GM21717 (cell line): Measurements from ENCODE around the gene SPON2.

ENCODE experiments used
- ATAC-seq: cut with Tn5 transposase; IDR thresholded peaks from one replicate; pipeline ENCODE4 v1.9.1; 2021; ENCODE audit warnings: mild to moderate bottlenecking, moderate library complexity; ENCODE audit not compliant: unreplicated experiment

SPON2 gene

GRCh38 chr4:1172228-1172851 lies at the start of gene SPON2:
Gene SPON2, minus strand, starts transcription at chr4:1172583.
- no peak for ATAC-seq

DNA sequence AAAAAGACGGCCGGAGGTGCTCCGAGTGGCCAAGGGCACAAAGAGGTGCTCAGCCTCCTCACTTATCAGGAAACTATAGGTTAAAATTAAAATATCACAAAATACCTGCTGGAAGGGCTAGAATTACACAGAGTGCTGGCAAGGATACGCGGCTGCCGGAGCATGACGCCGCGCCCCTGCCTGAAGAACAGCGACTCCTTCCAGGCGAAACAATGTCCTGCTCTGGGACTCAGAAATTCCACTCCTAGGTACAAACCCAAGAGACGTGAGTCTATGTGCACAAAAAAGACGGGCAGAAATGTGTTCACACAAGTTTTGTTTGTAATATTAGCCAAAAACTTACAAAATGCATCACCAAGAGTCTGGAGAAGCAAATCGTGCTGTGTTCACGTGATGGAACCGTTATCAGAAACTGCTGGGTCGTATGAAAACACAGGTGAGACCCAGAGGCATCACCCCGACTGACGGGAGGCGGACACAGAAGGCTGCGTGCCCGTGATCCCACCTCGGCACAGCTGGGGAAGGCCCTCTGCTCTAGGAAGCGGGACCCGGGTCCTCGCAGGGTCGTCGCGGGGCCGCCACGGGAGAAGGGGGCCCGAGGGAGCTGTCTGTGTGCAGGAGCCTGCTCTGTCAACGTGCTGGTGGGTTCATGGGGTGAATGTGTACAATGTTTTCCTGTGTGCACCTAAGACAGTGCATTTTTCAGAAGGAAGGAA lies 48.9 kb upstream of the SPON2 start:
- ATAC-seq, result no peak

- no peak for ATAC-seq
Measured at GRCh38 chr4:1220566-1220965, 48.2 kb upstream of the SPON2 start.

DNA sequence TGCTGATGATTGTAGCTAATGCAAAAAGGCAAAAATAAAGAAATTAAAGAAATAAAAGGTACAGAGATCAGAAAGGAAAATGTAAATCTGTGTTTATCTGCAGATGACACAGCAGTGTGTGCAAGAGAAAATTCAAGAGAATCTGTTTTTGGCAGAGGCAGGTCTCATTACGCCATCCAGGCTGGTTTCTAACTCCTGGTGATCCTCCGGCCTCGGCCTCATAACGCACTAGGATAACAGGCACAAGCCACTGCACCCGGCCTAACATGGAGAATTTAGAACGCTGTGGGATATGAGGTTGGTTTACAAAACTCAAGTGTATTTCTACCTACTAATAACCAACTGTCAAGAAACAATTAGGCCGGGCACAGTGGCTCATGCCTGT lies 47.2 kb upstream of the SPON2 start:
- ATAC-seq, result no peak

DNA sequence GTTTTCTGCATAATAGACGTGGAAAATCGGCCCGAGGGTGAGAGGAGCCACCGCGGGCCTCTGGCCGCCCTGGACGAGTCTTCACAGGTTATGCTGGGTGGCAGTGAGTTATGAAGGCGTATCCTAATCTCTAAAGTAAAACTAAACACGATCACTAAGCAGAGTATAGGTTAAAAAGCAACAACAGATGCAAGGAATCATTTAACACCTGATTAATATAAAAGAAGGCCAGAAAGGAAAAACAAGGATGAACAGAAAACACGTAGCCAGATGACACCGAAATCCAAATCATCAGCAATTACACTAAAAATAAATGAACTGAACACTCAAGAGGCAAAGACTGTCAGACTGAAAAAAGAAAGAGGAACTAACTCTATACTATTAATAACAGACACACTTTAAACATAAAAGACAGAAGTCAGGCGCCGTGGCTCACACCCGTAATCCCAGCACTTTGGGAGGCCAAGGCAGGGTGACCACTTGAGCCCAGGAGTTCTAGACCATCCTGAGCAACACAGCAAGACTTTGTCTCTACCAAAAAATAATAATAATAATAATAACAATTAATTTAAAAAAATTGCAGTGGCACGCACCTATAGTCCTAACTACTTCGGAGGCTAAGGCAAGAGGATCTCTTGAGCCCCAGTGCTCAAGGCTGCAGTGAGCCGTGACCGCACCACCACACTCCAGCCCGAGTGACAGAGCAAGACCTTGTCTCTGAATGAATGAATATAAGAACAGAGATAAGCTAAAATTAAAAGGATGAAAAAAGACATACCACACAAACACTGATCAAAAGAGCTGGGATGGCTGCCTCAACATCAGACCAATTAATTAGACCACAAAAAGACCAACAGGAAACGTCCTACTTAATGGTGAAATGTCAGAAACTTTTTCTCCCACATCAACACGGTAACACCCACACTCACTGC lies 46.5 kb upstream of the SPON2 start:
- ATAC-seq, result peak; percentile 68

- no peak for ATAC-seq
Measured at GRCh38 chr4:1217366-1217765, 45.0 kb upstream of the SPON2 start.

GRCh38 chr4:1216869-1217294 lies 44.5 kb upstream of the SPON2 start:
- no peak for ATAC-seq

DNA sequence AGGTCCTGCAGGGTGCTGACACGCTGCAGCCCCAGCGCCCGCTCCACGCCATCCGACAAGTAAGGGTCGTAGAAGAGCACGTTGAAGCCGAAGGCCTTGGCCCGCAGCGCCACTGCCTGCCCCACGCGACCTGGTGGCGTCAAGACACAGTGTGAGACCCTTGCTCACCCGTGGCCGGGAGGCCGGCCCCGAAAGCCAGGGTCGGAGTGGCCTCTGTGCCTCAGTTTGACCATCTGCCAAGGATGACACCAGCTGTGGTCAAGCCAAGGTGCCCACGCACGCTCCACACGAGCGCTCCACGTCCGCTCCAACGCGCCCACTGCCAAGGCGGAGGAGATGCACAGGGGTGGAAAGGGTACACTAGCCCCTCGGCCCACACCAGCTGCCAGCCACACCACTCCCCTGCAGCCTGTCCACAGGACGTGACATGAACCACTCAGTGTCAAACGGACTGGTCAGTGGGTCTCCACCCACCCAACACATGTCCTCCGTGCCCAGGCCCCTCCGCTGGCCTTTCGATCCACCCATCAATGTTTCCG lies 43.8 kb upstream of the SPON2 start:
- no peak for ATAC-seq

- no peak for ATAC-seq
Measured at GRCh38 chr4:1215141-1216075, 43.0 kb upstream of the SPON2 start.

DNA sequence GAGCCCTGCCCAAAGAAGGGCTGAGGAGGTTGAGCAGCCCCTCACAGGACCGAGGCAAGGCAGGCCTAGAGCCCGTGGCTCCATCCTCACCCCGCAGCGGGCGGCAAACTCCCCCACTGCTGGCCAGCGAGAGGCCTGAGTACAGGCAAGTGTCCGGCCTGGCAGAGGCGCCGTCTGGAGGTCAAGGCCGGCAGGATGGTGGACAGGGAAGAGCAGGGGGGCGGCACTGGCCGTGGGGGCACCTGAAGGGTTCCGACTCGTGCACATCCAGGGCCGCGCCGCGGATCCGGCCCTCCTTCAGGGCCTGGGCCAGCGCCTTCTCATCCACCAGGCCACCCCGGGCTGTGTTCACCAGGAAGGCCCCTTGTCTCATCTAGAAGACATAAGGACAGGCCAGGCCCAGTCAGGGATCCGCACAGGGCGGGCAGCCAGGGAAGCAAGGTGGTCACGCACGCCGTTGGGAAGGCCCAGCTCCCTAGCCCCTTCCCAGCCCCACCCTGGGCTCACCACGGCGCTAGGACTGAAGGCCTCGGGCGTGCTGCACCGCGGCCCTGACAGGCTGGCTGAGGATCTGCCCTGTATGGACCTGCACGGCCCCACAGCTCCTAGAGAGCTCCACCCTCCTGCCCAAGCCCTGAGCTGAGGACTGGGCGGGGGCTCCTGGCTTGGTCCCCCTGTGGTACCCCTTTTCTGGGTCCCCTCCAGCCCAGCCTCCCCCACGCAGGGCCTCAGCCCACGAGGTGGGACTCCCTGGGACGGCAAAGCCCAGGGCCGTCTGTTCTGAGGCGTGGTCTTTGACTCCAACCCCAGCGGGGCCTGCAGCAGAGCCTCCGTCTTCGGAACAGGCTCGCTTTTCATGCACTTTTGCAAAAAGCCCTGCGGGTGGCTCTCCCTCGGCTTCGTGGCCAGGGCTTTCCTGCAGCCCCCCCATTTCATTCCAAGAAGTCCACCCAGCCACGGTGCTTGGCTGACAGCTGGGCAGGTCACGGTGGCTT lies 42.0 kb upstream of the SPON2 start:
- ATAC-seq, result no peak

- no peak for ATAC-seq
Measured at GRCh38 chr4:1213336-1213995, 41.1 kb upstream of the SPON2 start.

GRCh38 chr4:1212546-1213335 lies 40.4 kb upstream of the SPON2 start:
- ATAC-seq, result no peak

DNA sequence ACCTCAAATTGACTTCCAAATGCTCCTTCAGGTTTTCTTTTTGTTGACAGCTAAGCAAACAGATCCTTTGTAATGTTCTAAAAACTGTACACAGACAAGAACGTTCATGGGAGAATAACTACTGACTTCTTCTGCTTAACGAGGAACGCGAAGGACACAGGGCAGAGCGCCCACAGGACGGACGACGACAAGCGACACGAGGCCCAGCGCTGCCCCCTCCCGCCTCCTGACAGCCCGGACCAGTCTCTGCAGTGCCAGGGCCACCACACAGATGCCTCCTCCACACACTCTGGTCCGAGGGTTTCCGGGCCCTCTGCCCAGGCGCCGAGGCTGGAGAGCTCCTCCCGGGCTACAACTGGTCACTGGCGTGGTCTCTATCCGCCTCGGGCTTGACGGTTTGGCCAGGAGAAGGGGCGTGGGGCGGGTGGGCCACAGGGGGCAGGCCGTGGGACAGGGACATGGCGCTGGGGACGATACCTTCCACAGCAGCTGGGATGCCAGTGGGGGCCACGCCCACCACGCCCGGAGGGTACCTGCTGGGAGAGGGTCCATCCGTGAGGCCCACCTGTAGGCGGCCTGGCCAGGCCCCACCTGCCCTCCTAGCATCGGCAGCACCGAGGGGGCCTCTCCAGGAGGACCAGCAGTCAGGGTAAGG lies 39.6 kb upstream of the SPON2 start:
- no peak for ATAC-seq

GRCh38 chr4:1211371-1211770 lies 39.0 kb upstream of the SPON2 start:
- ATAC-seq, result no peak

- no peak for ATAC-seq
Measured at GRCh38 chr4:1210971-1211370, 38.6 kb upstream of the SPON2 start.

GRCh38 chr4:1210241-1210841 lies 38.0 kb upstream of the SPON2 start:
- ATAC-seq, result no peak

GRCh38 chr4:1209821-1210220 lies 37.4 kb upstream of the SPON2 start:
- no peak for ATAC-seq
